ENCODE measurements around the gene TMEM40.
A peak's percentile ranks its signal among the peaks of the same experiment; 100 is the strongest.

Gene TMEM40

GRCh38 chr3:12750658-12751071 lies 8.4 kb downstream of the TMEM40 start:
- DNase-seq (ENCODE audit: low spot score), result peak; percentile 33
- no peak overlapping the region for H3K27ac Mint-ChIP-seq
- peaks cover 2% of the 10 kb centered on the region for H3K27me3 Mint-ChIP-seq (ENCODE audit: low read depth)

GRCh38 chr3:12750223-12750622 lies 8.8 kb downstream of the TMEM40 start:
- H3K4me3 Mint-ChIP-seq, result no peak overlapping the region

More at GRCh38 chr3:12750658-12751071, 8.4 kb downstream of the TMEM40 start:
- Mint-ChIP-seq H3K4me3 (no peak overlapping the region), H3K36me3 (ENCODE audit: low read depth) (no peaks in the 10 kb centered on the region), H3K9me3 (no peaks in the 10 kb centered on the region), H3K4me1 (ENCODE audit: low read depth) (peaks cover 5% of the 10 kb centered on the region)

GRCh38 chr3:12748477-12748876 lies 10.6 kb downstream of the TMEM40 start:
- Mint-ChIP-seq H3K27ac (no peak overlapping the region), H3K27me3 (ENCODE audit: low read depth) (peaks cover 2% of the 10 kb centered on the region), H3K36me3 (ENCODE audit: low read depth) (no peaks in the 10 kb centered on the region)

More at GRCh38 chr3:12750223-12750622, 8.8 kb downstream of the TMEM40 start:
- no peaks in the 10 kb centered on the region for H3K36me3 Mint-ChIP-seq (ENCODE audit: low read depth)
- no peaks in the 10 kb centered on the region for H3K27me3 Mint-ChIP-seq (ENCODE audit: low read depth)
- no peaks in the 10 kb centered on the region for H3K9me3 Mint-ChIP-seq
- no peak for DNase-seq (ENCODE audit: low spot score)
- H3K27ac Mint-ChIP-seq, result no peak overlapping the region
- peaks cover 5% of the 10 kb centered on the region for H3K4me1 Mint-ChIP-seq (ENCODE audit: low read depth)

GRCh38 chr3:12746419-12746818 lies 12.6 kb downstream of the TMEM40 start:
- H3K36me3 Mint-ChIP-seq (ENCODE audit: low read depth), result no peaks in the 10 kb centered on the region
- H3K27ac Mint-ChIP-seq, result no peak overlapping the region
- H3K9me3 Mint-ChIP-seq, result no peaks in the 10 kb centered on the region
- peaks cover 4% of the 10 kb centered on the region for H3K27me3 Mint-ChIP-seq (ENCODE audit: low read depth)
- no peak for DNase-seq (ENCODE audit: low spot score)
- H3K4me1 Mint-ChIP-seq (ENCODE audit: low read depth), result peaks cover 5% of the 10 kb centered on the region
- no peak overlapping the region for H3K4me3 Mint-ChIP-seq

More at GRCh38 chr3:12748477-12748876, 10.6 kb downstream of the TMEM40 start:
- no peaks in the 10 kb centered on the region for H3K9me3 Mint-ChIP-seq
- H3K4me3 Mint-ChIP-seq, result no peak overlapping the region
- peaks cover 5% of the 10 kb centered on the region for H3K4me1 Mint-ChIP-seq (ENCODE audit: low read depth)
- DNase-seq (ENCODE audit: low spot score), result no peak

- Mint-ChIP-seq H3K4me1 (ENCODE audit: low read depth) (no peaks in the 10 kb centered on the region), H3K27me3 (ENCODE audit: low read depth) (peaks cover 11% of the 10 kb centered on the region), H3K27ac (no peak overlapping the region), H3K4me3 (no peak overlapping the region), H3K9me3 (no peaks in the 10 kb centered on the region), H3K36me3 (ENCODE audit: low read depth) (no peaks in the 10 kb centered on the region)
- DNase-seq (ENCODE audit: low spot score), result no peak
These were observed 14.7 kb downstream of the TMEM40 start for GRCh38 chr3:12744326-12744725.

- Mint-ChIP-seq H3K4me3 (no peak overlapping the region), H3K36me3 (ENCODE audit: low read depth) (no peaks in the 10 kb centered on the region), H3K27ac (no peak overlapping the region), H3K9me3 (no peaks in the 10 kb centered on the region), H3K4me1 (ENCODE audit: low read depth) (no peaks in the 10 kb centered on the region), H3K27me3 (ENCODE audit: low read depth) (peaks cover 11% of the 10 kb centered on the region)
- no peak for DNase-seq (ENCODE audit: low spot score)
These were observed 15.5 kb downstream of the TMEM40 start for GRCh38 chr3:12743583-12743982.

- Mint-ChIP-seq H3K4me1 (ENCODE audit: low read depth) (no peaks in the 10 kb centered on the region), H3K9me3 (no peaks in the 10 kb centered on the region), H3K27ac (no peak overlapping the region), H3K27me3 (ENCODE audit: low read depth) (peaks cover 11% of the 10 kb centered on the region), H3K4me3 (no peak overlapping the region), H3K36me3 (ENCODE audit: low read depth) (no peaks in the 10 kb centered on the region)
- no peak for DNase-seq (ENCODE audit: low spot score)
These were observed 16.5 kb downstream of the TMEM40 start for GRCh38 chr3:12742330-12743107.

GRCh38 chr3:12741209-12741608 lies 17.9 kb downstream of the TMEM40 start:
- no peak overlapping the region for H3K27ac Mint-ChIP-seq
- H3K9me3 Mint-ChIP-seq, result no peaks in the 10 kb centered on the region
- no peaks in the 10 kb centered on the region for H3K4me1 Mint-ChIP-seq (ENCODE audit: low read depth)
- no peak overlapping the region for H3K4me3 Mint-ChIP-seq
- H3K36me3 Mint-ChIP-seq (ENCODE audit: low read depth), result no peaks in the 10 kb centered on the region
- DNase-seq (ENCODE audit: low spot score), result no peak
- peaks cover 11% of the 10 kb centered on the region for H3K27me3 Mint-ChIP-seq (ENCODE audit: low read depth)

- H3K27ac Mint-ChIP-seq, result peak overlapping the region; percentile 15
- no peaks in the 10 kb centered on the region for H3K9me3 Mint-ChIP-seq
- no peak for DNase-seq (ENCODE audit: low spot score)
- no peak overlapping the region for H3K4me3 Mint-ChIP-seq
- no peaks in the 10 kb centered on the region for H3K36me3 Mint-ChIP-seq (ENCODE audit: low read depth)
- no peaks in the 10 kb centered on the region for H3K4me1 Mint-ChIP-seq (ENCODE audit: low read depth)
- H3K27me3 Mint-ChIP-seq (ENCODE audit: low read depth), result peaks cover 9% of the 10 kb centered on the region
These were observed 21.2 kb downstream of the TMEM40 start for GRCh38 chr3:12737833-12738232.

- H3K27ac Mint-ChIP-seq, result no peak overlapping the region
- H3K4me1 Mint-ChIP-seq (ENCODE audit: low read depth), result no peaks in the 10 kb centered on the region
- H3K9me3 Mint-ChIP-seq, result no peaks in the 10 kb centered on the region
- no peak overlapping the region for H3K4me3 Mint-ChIP-seq
- H3K27me3 Mint-ChIP-seq (ENCODE audit: low read depth), result peaks cover 9% of the 10 kb centered on the region
- DNase-seq (ENCODE audit: low spot score), result no peak
- no peaks in the 10 kb centered on the region for H3K36me3 Mint-ChIP-seq (ENCODE audit: low read depth)
These were observed 21.7 kb downstream of the TMEM40 start for GRCh38 chr3:12737319-12737718.

GRCh38 chr3:12734960-12735359 lies 24.1 kb downstream of the TMEM40 start:
- Mint-ChIP-seq H3K4me1 (ENCODE audit: low read depth) (no peaks in the 10 kb centered on the region), H3K27me3 (ENCODE audit: low read depth) (peaks cover 2% of the 10 kb centered on the region), H3K4me3 (no peak overlapping the region), H3K9me3 (no peaks in the 10 kb centered on the region), H3K36me3 (ENCODE audit: low read depth) (no peaks in the 10 kb centered on the region), H3K27ac (no peak overlapping the region)
- no peak for DNase-seq (ENCODE audit: low spot score)

GRCh38 chr3:12733566-12733965 lies 25.5 kb downstream of the TMEM40 start:
- no peak overlapping the region for H3K27ac Mint-ChIP-seq
- H3K9me3 Mint-ChIP-seq, result no peaks in the 10 kb centered on the region
- H3K4me1 Mint-ChIP-seq (ENCODE audit: low read depth), result no peaks in the 10 kb centered on the region
- no peaks in the 10 kb centered on the region for H3K36me3 Mint-ChIP-seq (ENCODE audit: low read depth)
- no peak overlapping the region for H3K4me3 Mint-ChIP-seq
- no peak for DNase-seq (ENCODE audit: low spot score)
- H3K27me3 Mint-ChIP-seq (ENCODE audit: low read depth), result peaks cover 2% of the 10 kb centered on the region

GRCh38 chr3:12730506-12731242 lies 28.4 kb downstream of the TMEM40 start:
- Mint-ChIP-seq H3K27me3 (ENCODE audit: low read depth) (peaks cover 2% of the 10 kb centered on the region), H3K27ac (no peak overlapping the region)
- no peak for DNase-seq (ENCODE audit: low spot score)

GRCh38 chr3:12729051-12729651 lies 29.9 kb downstream of the TMEM40 start:
- Mint-ChIP-seq H3K9me3 (no peaks in the 10 kb centered on the region), H3K27ac (no peak overlapping the region)
- no peak for DNase-seq (ENCODE audit: low spot score)

More at GRCh38 chr3:12730506-12731242, 28.4 kb downstream of the TMEM40 start:
- Mint-ChIP-seq H3K36me3 (ENCODE audit: low read depth) (no peaks in the 10 kb centered on the region), H3K9me3 (no peaks in the 10 kb centered on the region), H3K4me3 (no peak overlapping the region), H3K4me1 (ENCODE audit: low read depth) (no peaks in the 10 kb centered on the region)

More at GRCh38 chr3:12729051-12729651, 29.9 kb downstream of the TMEM40 start:
- Mint-ChIP-seq H3K4me1 (ENCODE audit: low read depth) (peaks cover 3% of the 10 kb centered on the region), H3K4me3 (no peak overlapping the region), H3K36me3 (ENCODE audit: low read depth) (no peaks in the 10 kb centered on the region), H3K27me3 (ENCODE audit: low read depth) (peaks cover 5% of the 10 kb centered on the region)
